Lower leg skin (tissue), 4 donors: ENCODE measurements around the gene IGSF21. TPM values are rescaled to one million over a fixed set of nuclear protein-coding genes. Genes with fewer than 3 reads are reported as not detected.

Source experiments
- DNase-seq, 2 donors: peaks; one replicate each; pipeline ENCODE4 v3.0.0-alpha.2; 2019; ENCODE audit warnings: low spot score in 2 of 2
- H3K4me3 ChIP-seq: fragments of 200-600 bp; sonication (generic); 2 replicates; pipeline ENCODE4 v1.5.1; 2017; ENCODE audit warnings: mild to moderate bottlenecking, low read depth; ENCODE audit not compliant: poor library complexity, severe bottlenecking
- POLR2A ChIP-seq, 2 donors: fragments of 450-650 bp; IDR thresholded peaks; one replicate each; pipeline ENCODE4 v1.6.1; 2016 to 2017; ENCODE audit warnings: antibody characterized with exemption in 2 of 2, mild to moderate bottlenecking in 1 of 2, moderate library complexity in 1 of 2
- WGBS, 2 donors: methylation state at CpG; one replicate each; pipeline ENCODE4 v1.1.5; 2018; 5-methylcytosine and 5-hydroxymethylcytosine counted together
- intact Hi-C: fragments of 100-400 bp; cut with DNase I; formaldehyde crosslinking; loops from one replicate; pipeline ENCODE4 v1.15.0; 2023; ENCODE audit warnings: low total_unique reads
- total RNA-seq, 4 donors: library from RNA; depleted of rRNA; stranded (reverse); fragments of >200 nt; gene quantifications; one replicate each; pipeline ENCODE4 v1.1.0, GENCODE V29; 2016
- TF ChIP-seq, protein P1 (sequence below), 3 donors: fragments of 450-650 bp; IDR thresholded peaks; one replicate each; pipeline ENCODE4 v1.5.1; 2016; ENCODE audit warnings: antibody characterized with exemption in 3 of 3, mild to moderate bottlenecking in 3 of 3, moderate library complexity in 2 of 3

IGSF21 gene
- total RNA-seq, 4 donors from 2014 or later, result 0.66 to 3.0 (median 1.3) TPM

DNA sequence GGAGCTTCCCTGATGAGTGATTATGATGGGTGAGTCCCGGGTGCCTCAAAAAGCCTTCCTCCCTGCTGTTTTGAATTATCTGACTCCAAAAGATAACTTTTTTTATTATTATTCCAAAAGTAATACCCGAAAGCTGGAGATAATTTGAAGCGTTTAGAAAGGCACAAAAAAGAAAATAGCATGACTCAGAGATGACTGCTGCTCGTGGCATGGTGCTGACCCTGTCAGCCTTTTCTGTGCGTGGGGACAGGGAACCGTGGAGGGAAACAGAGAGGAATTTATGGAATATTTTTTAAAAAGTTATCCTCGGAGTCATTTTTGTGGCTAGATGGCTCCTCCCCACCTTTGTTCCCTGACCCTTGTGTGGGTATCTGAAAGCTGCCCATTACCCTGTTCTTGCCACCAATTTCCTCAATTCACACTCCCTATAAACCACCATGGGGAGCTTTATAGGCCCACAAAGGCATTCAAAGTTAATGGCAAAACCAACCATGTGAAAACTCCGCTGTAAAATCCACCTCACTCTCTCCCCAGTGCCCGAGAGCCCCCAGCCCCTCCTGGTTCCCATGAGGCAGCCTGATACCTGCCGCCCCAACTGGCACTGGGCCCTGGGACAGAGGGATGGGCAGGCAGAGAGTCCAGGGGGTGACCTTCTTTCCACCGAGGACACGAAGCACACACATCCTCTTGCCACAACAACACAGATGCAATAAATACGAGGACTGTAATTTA, 37.5 kb downstream of the IGSF21 start:
- 35 to 43% methylated on average over 13 of the region's 13 CpGs for WGBS, 2 donors
- H3K4me3 ChIP-seq, result no peak overlapping the region
- no peak for TF ChIP-seq POLR2A (IDR thresholded peaks at IDR 0.05)
- TF ChIP-seq, protein P1, sequence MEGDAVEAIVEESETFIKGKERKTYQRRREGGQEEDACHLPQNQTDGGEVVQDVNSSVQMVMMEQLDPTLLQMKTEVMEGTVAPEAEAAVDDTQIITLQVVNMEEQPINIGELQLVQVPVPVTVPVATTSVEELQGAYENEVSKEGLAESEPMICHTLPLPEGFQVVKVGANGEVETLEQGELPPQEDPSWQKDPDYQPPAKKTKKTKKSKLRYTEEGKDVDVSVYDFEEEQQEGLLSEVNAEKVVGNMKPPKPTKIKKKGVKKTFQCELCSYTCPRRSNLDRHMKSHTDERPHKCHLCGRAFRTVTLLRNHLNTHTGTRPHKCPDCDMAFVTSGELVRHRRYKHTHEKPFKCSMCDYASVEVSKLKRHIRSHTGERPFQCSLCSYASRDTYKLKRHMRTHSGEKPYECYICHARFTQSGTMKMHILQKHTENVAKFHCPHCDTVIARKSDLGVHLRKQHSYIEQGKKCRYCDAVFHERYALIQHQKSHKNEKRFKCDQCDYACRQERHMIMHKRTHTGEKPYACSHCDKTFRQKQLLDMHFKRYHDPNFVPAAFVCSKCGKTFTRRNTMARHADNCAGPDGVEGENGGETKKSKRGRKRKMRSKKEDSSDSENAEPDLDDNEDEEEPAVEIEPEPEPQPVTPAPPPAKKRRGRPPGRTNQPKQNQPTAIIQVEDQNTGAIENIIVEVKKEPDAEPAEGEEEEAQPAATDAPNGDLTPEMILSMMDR (IDR thresholded peaks at IDR 0.05), result no peak
- DNase-seq, result no peak
- intact Hi-C loops, result no loop called here

DNA sequence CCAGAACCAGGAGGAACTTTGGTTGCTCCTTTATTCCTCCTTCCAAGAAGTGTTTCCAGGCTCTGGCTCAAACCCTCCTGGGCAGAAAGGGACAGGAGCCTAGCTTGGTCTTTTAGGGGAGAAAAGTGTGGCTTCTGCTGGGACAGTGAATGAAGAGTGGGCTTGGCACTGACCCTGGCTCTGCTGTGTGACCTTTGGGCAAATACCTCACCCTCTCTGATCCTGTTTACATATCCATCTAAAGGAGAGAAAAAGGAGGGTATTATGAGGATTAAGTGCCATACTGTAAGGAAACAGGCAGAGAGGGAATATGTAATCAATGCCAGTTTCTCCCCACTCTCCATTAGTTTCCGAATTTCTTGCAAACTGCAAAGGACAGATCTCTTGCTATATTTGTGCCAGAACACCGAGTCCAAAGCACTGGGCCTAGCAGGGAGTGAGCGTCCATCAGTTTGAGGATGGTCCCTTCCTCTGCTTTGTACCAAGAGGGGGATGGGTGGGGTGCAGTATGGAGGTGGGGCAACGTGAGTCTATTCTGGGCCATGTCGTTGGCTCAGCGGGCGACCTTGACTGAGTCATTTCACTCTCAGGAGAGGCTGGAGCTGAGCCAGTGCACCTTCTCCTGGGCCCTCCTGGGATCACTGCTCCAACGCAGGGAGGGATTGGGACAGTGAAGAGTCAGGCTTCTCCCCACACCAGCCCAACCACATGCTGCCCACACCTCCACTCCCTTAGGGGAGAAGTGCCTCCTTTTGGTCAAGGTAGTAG, 38.4 kb downstream of the IGSF21 start:
- DNase-seq, result no peak
- intact Hi-C loops, result no loop called here
- 50 to 54% methylated on average over 8 of the region's 8 CpGs for WGBS, 2 donors
- no peak overlapping the region for H3K4me3 ChIP-seq
- no peak for TF ChIP-seq POLR2A (IDR thresholded peaks at IDR 0.05)
- TF ChIP-seq, protein P1 (IDR thresholded peaks at IDR 0.05), result no peak

DNA sequence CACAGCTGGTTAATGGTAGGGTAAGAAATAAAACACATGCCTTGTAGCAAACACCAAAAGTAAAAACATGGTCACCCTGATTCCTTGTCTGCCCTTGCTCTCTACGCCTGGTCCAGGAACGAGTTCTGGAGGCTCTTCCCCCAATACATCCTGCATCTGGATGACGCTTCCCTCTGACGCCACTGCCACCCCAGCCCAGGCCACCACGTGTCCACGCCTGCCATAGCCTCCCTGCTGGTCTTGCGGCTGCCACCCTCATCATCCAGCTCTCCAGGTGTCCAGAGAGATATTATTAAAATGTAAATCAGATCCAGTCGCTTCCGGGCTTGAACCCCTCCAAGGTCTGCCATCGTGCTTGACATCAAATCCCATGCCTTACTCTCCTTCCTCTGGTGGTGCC, 39.3 kb downstream of the IGSF21 start:
- no peak for TF ChIP-seq POLR2A (IDR thresholded peaks at IDR 0.05)
- TF ChIP-seq, protein P1 (IDR thresholded peaks at IDR 0.05), result no peak
- intact Hi-C loops, result no loop called here
- 78 to 80% methylated on average over 10 of the region's 10 CpGs for WGBS, 2 donors
- no peak overlapping the region for H3K4me3 ChIP-seq
- DNase-seq, result no peak

DNA sequence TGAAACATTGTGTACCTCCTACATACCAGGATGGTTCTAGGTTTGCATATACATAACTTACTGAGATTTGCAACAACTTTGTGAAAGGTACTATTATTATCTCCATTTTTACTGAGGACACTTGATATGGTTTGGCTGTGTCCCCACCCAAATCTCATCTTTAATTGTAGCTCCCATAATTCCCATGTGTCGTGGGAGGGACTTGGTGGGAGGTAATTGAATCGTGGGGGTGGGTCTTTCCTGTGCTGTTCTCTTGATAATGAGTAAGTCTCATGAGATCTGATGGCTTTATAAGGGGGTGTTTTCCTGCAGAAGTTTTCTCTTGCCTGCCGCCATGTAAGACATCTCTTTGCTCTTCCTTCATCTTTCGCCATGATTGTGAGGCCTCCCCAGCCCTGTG, 40.1 kb downstream of the IGSF21 start:
- TF ChIP-seq POLR2A (IDR thresholded peaks at IDR 0.05), result no peak
- TF ChIP-seq, protein P1 (IDR thresholded peaks at IDR 0.05), result no peak
- DNase-seq, result no peak
- no peak overlapping the region for H3K4me3 ChIP-seq
- intact Hi-C loops, result no loop called here
- WGBS, 2 donors, result 87 to 88% methylated on average over 4 of the region's 4 CpGs

DNA sequence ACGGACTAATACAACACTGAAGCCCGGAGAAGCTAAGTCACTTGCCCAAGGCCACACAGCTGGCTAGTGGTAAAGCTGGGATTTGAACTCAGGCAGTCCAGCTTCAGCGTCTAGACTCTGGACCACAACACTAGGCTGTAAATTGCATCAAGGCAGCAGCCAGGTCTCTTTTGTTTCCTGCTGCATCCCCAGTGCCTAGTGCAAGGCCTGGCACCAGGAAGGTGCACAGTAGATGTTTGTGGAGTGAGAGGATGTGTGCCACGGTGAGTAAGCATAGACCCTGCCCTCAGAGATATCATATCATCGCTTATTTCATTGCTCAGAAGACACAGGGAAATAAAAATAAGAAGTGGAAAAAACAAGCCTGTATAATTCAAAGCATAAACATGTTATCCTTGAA, 40.9 kb downstream of the IGSF21 start:
- H3K4me3 ChIP-seq, result no peak overlapping the region
- intact Hi-C loops, result no loop called here
- DNase-seq, result no peak
- 77 to 78% methylated on average over 5 of the region's 5 CpGs for WGBS, 2 donors
- TF ChIP-seq, protein P1 (IDR thresholded peaks at IDR 0.05), result no peak
- no peak for TF ChIP-seq POLR2A (IDR thresholded peaks at IDR 0.05)
